A549 (cell line): ENCODE measurements around the gene ITGAX. TPM values are rescaled to one million over a fixed set of nuclear protein-coding genes. Genes with fewer than 3 reads are reported as not detected.

Experiments used
- ATAC-seq, 2 experiments: fragments of 200-7000 bp in 1 of 2; fragments of >200 bp in 1 of 2; cut with Nextera tagmentation in 1 of 2; cut with Tn5 transposase in 1 of 2; 3 replicates each; pipeline versions ENCODE4 v1.8.0 to v1.9.1; 2018 to 2020; ENCODE audit warnings: mild to moderate bottlenecking in 1 of 2, moderate library complexity in 1 of 2
- CTCF ChIA-PET: fragments of 300-600 bp; sonication (Branson Sonifier 250); formaldehyde crosslinking; extraction: SDS; loops from one replicate; lab custom pipeline; 2021; ENCODE audit warnings: antibody characterized with exemption, inconsistent platforms; lab: Yijun Ruan, JAX
- POLR2A ChIA-PET: fragments of 350-600 bp; formaldehyde crosslinking; extraction: SDS; loops from one replicate; lab custom pipeline; 2021; ENCODE audit warnings: antibody characterized with exemption, inconsistent platforms; lab: Yijun Ruan, JAX
- DNase-seq, 2 experiments: peaks; one replicate each; pipeline versions ENCODE4 v3.0.0 to v3.0.0-alpha.2; 2011 to 2016; ENCODE audit warnings: low read depth in 1 of 2, low spot score in 1 of 2
- FAIRE-seq: peaks from 2 replicates; lab custom pipeline; 2011; peaks lifted over from hg19 to GRCh38; lab: Jason Lieb, UNC
- H3K27ac ChIP-seq, 2 experiments: fragments of >200 bp; sonication (Bioruptor Twin); formaldehyde crosslinking; 3 replicates each; pipeline ENCODE4 v1.5.1; 2016 to 2017
- H3K4me1 ChIP-seq: fragments of >200 bp; sonication (Bioruptor Twin); formaldehyde crosslinking; 3 replicates; pipeline ENCODE4 v1.6.1; 2016
- H3K4me2 ChIP-seq: fragments of >200 bp; sonication (Bioruptor Twin); formaldehyde crosslinking; 3 replicates; pipeline ENCODE4 v1.6.1; 2016
- H3K4me3 ChIP-seq: fragments of >200 bp; sonication (Bioruptor Twin); formaldehyde crosslinking; 3 replicates; pipeline ENCODE4 v1.5.1; 2016
- H3K9me3 ChIP-seq: fragments of >200 bp; sonication (Bioruptor Twin); formaldehyde crosslinking; 3 replicates; pipeline ENCODE4 v1.6.1; 2016
- CBX2 ChIP-seq: fragments of 200-600 bp; sonication (generic); IDR thresholded peaks from 2 replicates; pipeline ENCODE4 v1.6.1; 2016; ENCODE audit warnings: low read depth, mild to moderate bottlenecking, borderline replicate concordance
- CHD2 ChIP-seq: fragments of 150-350 bp; IDR thresholded peaks from 2 replicates; pipeline ENCODE4 v1.6.1; 2014; ENCODE audit warnings: low read length; ENCODE audit not compliant: partially characterized antibody
- CHD4 ChIP-seq: fragments of 200-600 bp; sonication (generic); IDR thresholded peaks from 2 replicates; pipeline ENCODE4 v1.6.1; 2016; ENCODE audit warnings: antibody characterized with exemption, mild to moderate bottlenecking, borderline replicate concordance
- EHF ChIP-seq: fragments of 250-450 bp; sonication (Bioruptor Pico); IDR thresholded peaks from 2 replicates; pipeline ENCODE4 v1.5.0; 2020; ENCODE audit warnings: mild to moderate bottlenecking
- EHMT2 ChIP-seq: fragments of 200-600 bp; sonication (generic); IDR thresholded peaks from 2 replicates; pipeline ENCODE4 v1.6.1; 2016; ENCODE audit warnings: antibody characterized with exemption, low read depth, mild to moderate bottlenecking, moderate library complexity
- EP300 ChIP-seq, 2 experiments: fragments of >200 bp; sonication (Bioruptor Twin); formaldehyde crosslinking; IDR thresholded peaks; 2 replicates in 1 of 2; 3 replicates in 1 of 2; pipeline ENCODE4 v1.6.1; 2016 to 2017
- ESRRA ChIP-seq: fragments of 150-350 bp; IDR thresholded peaks from 2 replicates; pipeline ENCODE4 v1.6.1; 2014; ENCODE audit warnings: mild to moderate bottlenecking, low read length, borderline replicate concordance
- FOSL2 ChIP-seq, 2 experiments: fragments of 450-650 bp in 1 of 2; fragments of >200 bp in 1 of 2; sonication (Bioruptor Twin) in 1 of 2; formaldehyde crosslinking; IDR thresholded peaks; 2 replicates each; pipeline versions ENCODE4 v1.5.0 to v1.6.1; 2016 to 2020; ENCODE audit warnings: mild to moderate bottlenecking in 1 of 2, moderate library complexity in 1 of 2
- GATA3 ChIP-seq: IDR thresholded peaks from 2 replicates; pipeline ENCODE4 v1.6.1; 2012; ENCODE audit warnings: borderline replicate concordance
- HDAC2 ChIP-seq: fragments of 200-600 bp; sonication (generic); IDR thresholded peaks from 2 replicates; pipeline ENCODE4 v1.6.1; 2016
- HES2 ChIP-seq: fragments of >200 bp; sonication (Bioruptor Twin); formaldehyde crosslinking; IDR thresholded peaks from 2 replicates; pipeline ENCODE4 v1.6.1; 2016
- HOXA7 ChIP-seq: fragments of 250-450 bp; sonication (Bioruptor Pico); IDR thresholded peaks from 2 replicates; pipeline ENCODE4 v1.5.0; 2020; ENCODE audit warnings: mild to moderate bottlenecking, moderate library complexity
- JUN ChIP-seq, 2 experiments: fragments of >200 bp; sonication (Bioruptor Twin); formaldehyde crosslinking; IDR thresholded peaks; 2 replicates in 1 of 2; 3 replicates in 1 of 2; pipeline ENCODE4 v1.6.1; 2016 to 2017
- KDM5A ChIP-seq: fragments of 200-600 bp; sonication (generic); IDR thresholded peaks from 2 replicates; pipeline ENCODE4 v1.6.1; 2016; ENCODE audit warnings: antibody characterized with exemption, mild to moderate bottlenecking
- MAX ChIP-seq: IDR thresholded peaks from 2 replicates; pipeline ENCODE4 v1.6.1; 2012
- MAZ ChIP-seq: fragments of 150-350 bp; IDR thresholded peaks from 2 replicates; pipeline ENCODE4 v1.6.1; 2014; ENCODE audit warnings: antibody characterized with exemption, low read depth, low read length, borderline replicate concordance
- NFE2L2 ChIP-seq: fragments of 150-350 bp; conservative IDR thresholded peaks from 2 replicates; pipeline ENCODE4 v1.6.1; 2014; ENCODE audit warnings: low read length
- NR3C1 ChIP-seq: fragments of >200 bp; sonication (Bioruptor Twin); formaldehyde crosslinking; IDR thresholded peaks from 3 replicates; pipeline ENCODE4 v1.6.1; 2017
- PBX3 ChIP-seq: IDR thresholded peaks from 2 replicates; pipeline ENCODE4 v1.6.1; 2012
- RAD21 ChIP-seq, 2 experiments: fragments of >200 bp in 1 of 2; sonication (Bioruptor Twin) in 1 of 2; formaldehyde crosslinking in 1 of 2; IDR thresholded peaks in 1 of 2; conservative IDR thresholded peaks in 1 of 2; 2 replicates in 1 of 2; 3 replicates in 1 of 2; pipeline ENCODE4 v1.6.1; 2012 to 2018; ENCODE audit warnings: inconsistent platforms in 1 of 2
- RCOR1 ChIP-seq: fragments of 150-350 bp; IDR thresholded peaks from 2 replicates; pipeline ENCODE4 v1.6.1; 2014; ENCODE audit warnings: antibody characterized with exemption, low read length, low read depth
- SREBF2 ChIP-seq: fragments of 450-650 bp; IDR thresholded peaks from 2 replicates; pipeline ENCODE4 v1.6.1; 2014; ENCODE audit warnings: mild to moderate bottlenecking, moderate library complexity
- TP53 ChIP-seq: fragments of 250-450 bp; sonication (Bioruptor Pico); IDR thresholded peaks from 2 replicates; pipeline ENCODE4 v1.5.0; 2021; ENCODE audit warnings: mild to moderate bottlenecking, moderate library complexity
- ZC3H11A ChIP-seq: fragments of 450-650 bp; IDR thresholded peaks from 2 replicates; pipeline ENCODE4 v1.6.1; 2014; ENCODE audit warnings: antibody characterized with exemption, mild to moderate bottlenecking
- ZFP36 ChIP-seq: fragments of 450-650 bp; IDR thresholded peaks from 2 replicates; pipeline ENCODE4 v1.6.1; 2014; ENCODE audit warnings: borderline replicate concordance; ENCODE audit not compliant: partially characterized antibody
- ZNF302 ChIP-seq: fragments of 250-450 bp; sonication (Bioruptor Pico); IDR thresholded peaks from 2 replicates; pipeline ENCODE4 v1.9.0; 2021; ENCODE audit warnings: inconsistent platforms, mild to moderate bottlenecking, moderate library complexity
- ZSCAN20 ChIP-seq: fragments of 250-450 bp; sonication (Bioruptor Pico); IDR thresholded peaks from 2 replicates; pipeline ENCODE4 v1.8.0; 2022; ENCODE audit warnings: mild to moderate bottlenecking, moderate library complexity
- WGBS: methylation state at CpG from one replicate; pipeline ENCODE4 v1.1.6; 2017; ENCODE audit errors: missing lambda C conversion rate; 5-methylcytosine and 5-hydroxymethylcytosine counted together
- polyA plus RNA-seq, 4 experiments: library from polyadenylated mRNA; depleted of rRNA in 3 of 4; stranded (reverse); fragments of >200 nt; fragmentation: RNase III in 1 of 4; extraction: RNeasy Plus Mini Kit Qiagen cat#74134 plus additional on column Dnase treatment in 1 of 4; gene quantifications; 2 replicates in 3 of 4; 3 replicates in 1 of 4; pipeline ENCODE4 v1.2.3, GENCODE V29; 2011 to 2017
- TF ChIP-seq, protein P1 (sequence below): fragments of >200 bp; sonication (Bioruptor Twin); formaldehyde crosslinking; IDR thresholded peaks from 3 replicates; pipeline ENCODE4 v1.6.1; 2016
- TF ChIP-seq, protein P2 (sequence below): fragments of >200 bp; sonication (Bioruptor Twin); formaldehyde crosslinking; IDR thresholded peaks from 3 replicates; pipeline ENCODE4 v1.5.1; 2016
- TF ChIP-seq, protein P3 (sequence below): fragments of 450-650 bp; IDR thresholded peaks from 2 replicates; pipeline ENCODE4 v1.6.1; 2014; ENCODE audit warnings: antibody characterized with exemption
- TF ChIP-seq, protein P4 (sequence below): fragments of 150-350 bp; IDR thresholded peaks from 2 replicates; pipeline ENCODE4 v1.6.1; 2014; ENCODE audit warnings: low read depth, mild to moderate bottlenecking, low read length

Gene ITGAX
- polyA plus RNA-seq, 2 of the 4 experiments (the other 2 are of a cell fraction), result 0.49 to 0.87 TPM

DNA sequence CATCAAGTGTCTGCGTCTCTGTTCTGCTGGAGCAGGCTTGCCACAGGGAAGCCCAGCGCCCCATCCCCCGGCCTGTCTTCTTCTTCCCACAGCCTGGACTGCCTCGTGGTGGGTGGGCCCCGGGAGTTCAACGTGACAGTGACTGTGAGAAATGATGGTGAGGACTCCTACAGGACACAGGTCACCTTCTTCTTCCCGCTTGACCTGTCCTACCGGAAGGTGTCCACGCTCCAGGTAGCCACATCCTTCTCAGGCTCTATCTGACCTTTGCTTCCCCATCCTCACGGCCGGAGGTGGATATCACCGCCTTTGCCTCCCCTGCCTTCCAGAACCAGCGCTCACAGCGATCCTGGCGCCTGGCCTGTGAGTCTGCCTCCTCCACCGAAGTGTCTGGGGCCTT is 29.8 kb upstream of the ITGAX start:
- TF ChIP-seq CBX2, result no peak
- TF ChIP-seq HDAC2, result no peak
- TF ChIP-seq, protein P1, sequence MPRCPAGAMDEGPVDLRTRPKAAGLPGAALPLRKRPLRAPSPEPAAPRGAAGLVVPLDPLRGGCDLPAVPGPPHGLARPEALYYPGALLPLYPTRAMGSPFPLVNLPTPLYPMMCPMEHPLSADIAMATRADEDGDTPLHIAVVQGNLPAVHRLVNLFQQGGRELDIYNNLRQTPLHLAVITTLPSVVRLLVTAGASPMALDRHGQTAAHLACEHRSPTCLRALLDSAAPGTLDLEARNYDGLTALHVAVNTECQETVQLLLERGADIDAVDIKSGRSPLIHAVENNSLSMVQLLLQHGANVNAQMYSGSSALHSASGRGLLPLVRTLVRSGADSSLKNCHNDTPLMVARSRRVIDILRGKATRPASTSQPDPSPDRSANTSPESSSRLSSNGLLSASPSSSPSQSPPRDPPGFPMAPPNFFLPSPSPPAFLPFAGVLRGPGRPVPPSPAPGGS, result no peak
- TF ChIP-seq ZSCAN20 (CRISPR knock-in tag), result no peak
- no peak for TF ChIP-seq HOXA7 (CRISPR knock-in tag)
- TF ChIP-seq, protein P2, sequence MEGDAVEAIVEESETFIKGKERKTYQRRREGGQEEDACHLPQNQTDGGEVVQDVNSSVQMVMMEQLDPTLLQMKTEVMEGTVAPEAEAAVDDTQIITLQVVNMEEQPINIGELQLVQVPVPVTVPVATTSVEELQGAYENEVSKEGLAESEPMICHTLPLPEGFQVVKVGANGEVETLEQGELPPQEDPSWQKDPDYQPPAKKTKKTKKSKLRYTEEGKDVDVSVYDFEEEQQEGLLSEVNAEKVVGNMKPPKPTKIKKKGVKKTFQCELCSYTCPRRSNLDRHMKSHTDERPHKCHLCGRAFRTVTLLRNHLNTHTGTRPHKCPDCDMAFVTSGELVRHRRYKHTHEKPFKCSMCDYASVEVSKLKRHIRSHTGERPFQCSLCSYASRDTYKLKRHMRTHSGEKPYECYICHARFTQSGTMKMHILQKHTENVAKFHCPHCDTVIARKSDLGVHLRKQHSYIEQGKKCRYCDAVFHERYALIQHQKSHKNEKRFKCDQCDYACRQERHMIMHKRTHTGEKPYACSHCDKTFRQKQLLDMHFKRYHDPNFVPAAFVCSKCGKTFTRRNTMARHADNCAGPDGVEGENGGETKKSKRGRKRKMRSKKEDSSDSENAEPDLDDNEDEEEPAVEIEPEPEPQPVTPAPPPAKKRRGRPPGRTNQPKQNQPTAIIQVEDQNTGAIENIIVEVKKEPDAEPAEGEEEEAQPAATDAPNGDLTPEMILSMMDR, result no peak
- TF ChIP-seq MAZ, result no peak
- TF ChIP-seq HES2, result no peak
- TF ChIP-seq CHD4, result no peak
- no peak for TF ChIP-seq ESRRA
- TF ChIP-seq, protein P3, sequence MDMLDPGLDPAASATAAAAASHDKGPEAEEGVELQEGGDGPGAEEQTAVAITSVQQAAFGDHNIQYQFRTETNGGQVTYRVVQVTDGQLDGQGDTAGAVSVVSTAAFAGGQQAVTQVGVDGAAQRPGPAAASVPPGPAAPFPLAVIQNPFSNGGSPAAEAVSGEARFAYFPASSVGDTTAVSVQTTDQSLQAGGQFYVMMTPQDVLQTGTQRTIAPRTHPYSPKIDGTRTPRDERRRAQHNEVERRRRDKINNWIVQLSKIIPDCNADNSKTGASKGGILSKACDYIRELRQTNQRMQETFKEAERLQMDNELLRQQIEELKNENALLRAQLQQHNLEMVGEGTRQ, result no peak
- TF ChIP-seq FOSL2 (IDR thresholded peaks at IDR 0.05), result no peak
- TF ChIP-seq FOSL2 (CRISPR knock-in tag; IDR thresholded peaks at IDR 0.05), result no peak
- TF ChIP-seq TP53, result no peak
- TF ChIP-seq EP300 (IDR thresholded peaks at IDR 0.05), result no peak
- TF ChIP-seq EHF (CRISPR knock-in tag), result no peak
- TF ChIP-seq EHMT2, result no peak
- TF ChIP-seq RAD21 (conservative IDR thresholded peaks at IDR 0.05 in 1 of 2, IDR thresholded peaks at IDR 0.05 in 1 of 2), result no peak
- TF ChIP-seq, protein P4, sequence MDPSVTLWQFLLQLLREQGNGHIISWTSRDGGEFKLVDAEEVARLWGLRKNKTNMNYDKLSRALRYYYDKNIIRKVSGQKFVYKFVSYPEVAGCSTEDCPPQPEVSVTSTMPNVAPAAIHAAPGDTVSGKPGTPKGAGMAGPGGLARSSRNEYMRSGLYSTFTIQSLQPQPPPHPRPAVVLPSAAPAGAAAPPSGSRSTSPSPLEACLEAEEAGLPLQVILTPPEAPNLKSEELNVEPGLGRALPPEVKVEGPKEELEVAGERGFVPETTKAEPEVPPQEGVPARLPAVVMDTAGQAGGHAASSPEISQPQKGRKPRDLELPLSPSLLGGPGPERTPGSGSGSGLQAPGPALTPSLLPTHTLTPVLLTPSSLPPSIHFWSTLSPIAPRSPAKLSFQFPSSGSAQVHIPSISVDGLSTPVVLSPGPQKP, result no peak
- no peak for TF ChIP-seq JUN (IDR thresholded peaks at IDR 0.05)
- no peak for TF ChIP-seq PBX3

GRCh38 chr16:31327646-31328225 is 27.2 kb upstream of the ITGAX start:
- 53% methylated on average over 10 of the region's 10 CpGs for WGBS
- no peaks in the 10 kb centered on the region for H3K4me1 ChIP-seq
- H3K27ac ChIP-seq, result no peak overlapping the region
- H3K4me3 ChIP-seq, result no peak overlapping the region
- no peak for FAIRE-seq
- no peak overlapping the region for H3K4me2 ChIP-seq
- ChIA-PET POLR2A (no interaction called here), CTCF (interaction anchor here (0.6 kb wide), 1 partner anchor 385 kb away, joined by 3 read pairs; a partner anchor contains a TSS)
- H3K9me3 ChIP-seq, result peaks cover 4% of the 10 kb centered on the region
- no peak for DNase-seq
- no peak for ATAC-seq
- TF ChIP-seq GATA3, result no peak
- TF ChIP-seq ESRRA, result no peak
- TF ChIP-seq CHD2, result no peak
- TF ChIP-seq, protein P4, result no peak
- no peak for TF ChIP-seq NR3C1
- TF ChIP-seq SREBF2, result no peak
- no peak for TF ChIP-seq ZNF302 (CRISPR knock-in tag)
- TF ChIP-seq ZC3H11A, result no peak
- no peak for TF ChIP-seq NFE2L2
- TF ChIP-seq MAX, result no peak
- no peak for TF ChIP-seq RCOR1
- no peak for TF ChIP-seq KDM5A
- TF ChIP-seq CBX2, result no peak
- no peak for TF ChIP-seq ZFP36

More for the DNA sequence above, 29.8 kb upstream of the ITGAX start:
- Histone ChIP-seq H3K27ac (no peak overlapping the region), H3K4me3 (no peak overlapping the region), H3K4me1 (no peaks in the 10 kb centered on the region), H3K9me3 (peaks cover 22% of the 10 kb centered on the region), H3K4me2 (no peak overlapping the region)
- POLR2A ChIA-PET, result no interaction called here
- CTCF ChIA-PET, result interaction anchor here (1.0 kb wide), 1 partner anchor 9 kb away, joined by 4 read pairs; no protein-coding TSS in a partner anchor
- FAIRE-seq, result no peak
- DNase-seq, result no peak
- 67% methylated on average over 16 of the region's 16 CpGs for WGBS
- ATAC-seq, result no peak
